ENCODE measurements around the gene FLNB. TPM values are rescaled to one million over a fixed set of nuclear protein-coding genes. Genes with fewer than 3 reads are reported as not detected.

The FLNB gene
- total RNA-seq, 1 donor from 2014 or later = 103 TPM

- Mint-ChIP-seq H3K27ac (peak overlapping the region; percentile 30), H3K4me3 (ENCODE audit: low read depth) (no peak overlapping the region), H3K27me3 (no peaks in the 10 kb centered on the region), H3K4me1 (ENCODE audit: low read depth) (peaks cover 39% of the 10 kb centered on the region), H3K9me3 (ENCODE audit: low read depth) (no peaks in the 10 kb centered on the region), H3K36me3 (ENCODE audit: insufficient read depth) (no peaks in the 10 kb centered on the region)
- DNase-seq (ENCODE audit: low spot score, unreplicated experiment) = no peak
- no peak for TF ChIP-seq CTCF (IDR thresholded peaks at IDR 0.05; ENCODE audit: unreplicated experiment)
Observed at GRCh38 chr3:58015520-58015915, 7.3 kb downstream of the FLNB start.

- no peaks in the 10 kb centered on the region for H3K36me3 Mint-ChIP-seq (ENCODE audit: insufficient read depth)
- H3K9me3 Mint-ChIP-seq (ENCODE audit: low read depth) = no peaks in the 10 kb centered on the region
- H3K4me1 Mint-ChIP-seq (ENCODE audit: low read depth) = peaks cover 46% of the 10 kb centered on the region
- H3K27me3 Mint-ChIP-seq = no peaks in the 10 kb centered on the region
- TF ChIP-seq CTCF (IDR thresholded peaks at IDR 0.05; ENCODE audit: unreplicated experiment) = no peak
- no peak for DNase-seq (ENCODE audit: low spot score, unreplicated experiment)
- peak overlapping the region; percentile 16 for H3K27ac Mint-ChIP-seq
- H3K4me3 Mint-ChIP-seq (ENCODE audit: low read depth) = no peak overlapping the region
Observed at GRCh38 chr3:58016710-58017109, 8.5 kb downstream of the FLNB start.

- H3K9me3 Mint-ChIP-seq (ENCODE audit: low read depth) = no peaks in the 10 kb centered on the region
- TF ChIP-seq CTCF (IDR thresholded peaks at IDR 0.05; ENCODE audit: unreplicated experiment) = no peak
- H3K36me3 Mint-ChIP-seq (ENCODE audit: insufficient read depth) = no peaks in the 10 kb centered on the region
- H3K27me3 Mint-ChIP-seq = no peaks in the 10 kb centered on the region
- H3K4me3 Mint-ChIP-seq (ENCODE audit: low read depth) = no peak overlapping the region
- peak overlapping the region; percentile 81 for H3K27ac Mint-ChIP-seq
- DNase-seq (ENCODE audit: low spot score, unreplicated experiment) = no peak
- H3K4me1 Mint-ChIP-seq (ENCODE audit: low read depth) = peaks cover 43% of the 10 kb centered on the region
Observed at GRCh38 chr3:58018892-58019742, 10.9 kb downstream of the FLNB start.

GRCh38 chr3:58020783-58021071 is 12.5 kb downstream of the FLNB start:
- TF ChIP-seq CTCF (IDR thresholded peaks at IDR 0.05; ENCODE audit: unreplicated experiment) = no peak
- H3K27ac Mint-ChIP-seq = peak overlapping the region; percentile 87
- H3K4me3 Mint-ChIP-seq (ENCODE audit: low read depth) = no peak overlapping the region
- no peaks in the 10 kb centered on the region for H3K36me3 Mint-ChIP-seq (ENCODE audit: insufficient read depth)
- DNase-seq (ENCODE audit: low spot score, unreplicated experiment) = no peak
- peaks cover 40% of the 10 kb centered on the region for H3K4me1 Mint-ChIP-seq (ENCODE audit: low read depth)
- H3K27me3 Mint-ChIP-seq = no peaks in the 10 kb centered on the region
- no peaks in the 10 kb centered on the region for H3K9me3 Mint-ChIP-seq (ENCODE audit: low read depth)

- H3K36me3 Mint-ChIP-seq (ENCODE audit: insufficient read depth) = no peaks in the 10 kb centered on the region
- TF ChIP-seq CTCF (IDR thresholded peaks at IDR 0.05; ENCODE audit: unreplicated experiment) = no peak
- H3K4me1 Mint-ChIP-seq (ENCODE audit: low read depth) = peaks cover 44% of the 10 kb centered on the region
- H3K27ac Mint-ChIP-seq = peak overlapping the region; percentile 78
- H3K4me3 Mint-ChIP-seq (ENCODE audit: low read depth) = no peak overlapping the region
- no peak for DNase-seq (ENCODE audit: low spot score, unreplicated experiment)
- no peaks in the 10 kb centered on the region for H3K9me3 Mint-ChIP-seq (ENCODE audit: low read depth)
- H3K27me3 Mint-ChIP-seq = no peaks in the 10 kb centered on the region
Observed at GRCh38 chr3:58021072-58021959, 13.1 kb downstream of the FLNB start.

Measured in progenitor cell of endocrine pancreas (in vitro differentiated cells).